HepG2 (cell line): ENCODE data around the gene CFL1. TPM values are rescaled to one million over a fixed set of nuclear protein-coding genes. Genes with fewer than 3 reads are reported as not detected.
A peak's percentile ranks its signal among the peaks of the same experiment; 100 is the strongest.

ENCODE experiments used
- FLYWCH1 ChIP-seq: sonication (generic); formaldehyde crosslinking; IDR thresholded peaks from 2 replicates; pipeline ENCODE4 v1.8.1; 2023; ENCODE audit warnings: mild to moderate bottlenecking, missing genetic modification reagents
- KIAA2018 ChIP-seq: sonication (generic); formaldehyde crosslinking; IDR thresholded peaks from 2 replicates; pipeline ENCODE4 v1.5.0; 2020; ENCODE audit warnings: mild to moderate bottlenecking, missing genetic modification reagents, borderline replicate concordance
- MATR3 ChIP-seq: sonication (generic); formaldehyde crosslinking; IDR thresholded peaks from 2 replicates; pipeline ENCODE4 v1.4.0; 2020; ENCODE audit warnings: missing genetic modification reagents
- MYNN ChIP-seq: sonication (generic); formaldehyde crosslinking; IDR thresholded peaks from 2 replicates; pipeline ENCODE4 v1.4.0; 2020; ENCODE audit warnings: mild to moderate bottlenecking, low read depth, missing genetic modification reagents
- POLR2AphosphoS5 ChIP-seq: IDR thresholded peaks from 2 replicates; pipeline ENCODE4 v1.6.1; 2012; ENCODE audit warnings: low read depth, low read length
- PRDM15 ChIP-seq: sonication (generic); formaldehyde crosslinking; IDR thresholded peaks from 2 replicates; pipeline ENCODE4 v1.4.0; 2020; ENCODE audit warnings: missing genetic modification reagents
- RAD21 ChIP-seq: fragments of 450-650 bp; formaldehyde crosslinking; IDR thresholded peaks from 2 replicates; pipeline ENCODE4 v1.5.0; 2020; ENCODE audit warnings: mild to moderate bottlenecking
- TERF1 ChIP-seq: sonication (generic); formaldehyde crosslinking; IDR thresholded peaks from 2 replicates; pipeline ENCODE4 v1.8.0; 2022; ENCODE audit warnings: mild to moderate bottlenecking, missing genetic modification reagents, moderate library complexity
- ZBTB34 ChIP-seq: sonication (generic); formaldehyde crosslinking; IDR thresholded peaks from 2 replicates; pipeline ENCODE4 v1.8.0; 2022; ENCODE audit warnings: mild to moderate bottlenecking, missing genetic modification reagents
- ZNF235 ChIP-seq: sonication (generic); formaldehyde crosslinking; IDR thresholded peaks from 2 replicates; pipeline ENCODE4 v1.8.1; 2023; ENCODE audit warnings: mild to moderate bottlenecking, missing genetic modification reagents, borderline replicate concordance
- ZNF670 ChIP-seq: sonication (generic); formaldehyde crosslinking; IDR thresholded peaks from 2 replicates; pipeline ENCODE4 v1.8.0; 2022; ENCODE audit warnings: mild to moderate bottlenecking, missing genetic modification reagents, borderline replicate concordance
- ZNF691 ChIP-seq: sonication (generic); formaldehyde crosslinking; IDR thresholded peaks from 2 replicates; pipeline ENCODE4 v1.4.0; 2020; ENCODE audit warnings: missing genetic modification reagents, low read depth, mild to moderate bottlenecking, borderline replicate concordance
- ZNF878 ChIP-seq: sonication (generic); formaldehyde crosslinking; IDR thresholded peaks from 2 replicates; pipeline ENCODE4 v1.8.1; 2023; ENCODE audit warnings: mild to moderate bottlenecking, missing genetic modification reagents, moderate library complexity
- polyA plus RNA-seq, 8 experiments: library from polyadenylated mRNA; depleted of rRNA in 3 of 8; stranded (reverse) in 7 of 8; unstranded in 1 of 8; fragments of >200 nt; fragmentation: Illumina TruSeq in 4 of 8; extraction: Trizol in 4 of 8; gene quantifications; 2 replicates each; pipeline versions ENCODE4 v1.2.1 to v1.2.3, GENCODE V29; 2011 to 2016; ENCODE audit warnings: low read depth in 4 of 8, missing spikeins in 1 of 8, mixed read lengths in 1 of 8; ENCODE audit not compliant: insufficient read depth in 1 of 8
- total RNA-seq, 5 experiments: library from RNA; depleted of rRNA; stranded (reverse); fragments of >200 nt; fragmentation: Illumina TruSeq; extraction: Trizol; gene quantifications; 2 replicates each; pipeline ENCODE4 v1.2.3, GENCODE V29; 2016; ENCODE audit warnings: low read depth in 1 of 5

Gene CFL1
- total and polyA plus RNA-seq, 2 of the 13 experiments (the other 11 are each of a cell fraction or from before 2014, with no cell fraction given): 379 to 383 TPM

- TF ChIP-seq ZBTB34 (CRISPR knock-in tag) (no peak), ZNF878 (0 out of 2 replicates have a peak, but pooled peaks have one; percentile 3), ZNF691 (CRISPR knock-in tag) (0 out of 2 replicates have a peak, but pooled peaks have one; percentile 9), FLYWCH1 (CRISPR knock-in tag) (peak; percentile 64; the same call in 1 of the 2 replicates), ZNF670 (CRISPR knock-in tag) (no peak), POLR2AphosphoS5 (no peak), TERF1 (CRISPR knock-in tag) (no peak), MYNN (CRISPR knock-in tag) (no peak), MATR3 (CRISPR knock-in tag) (no peak), ZNF235 (CRISPR knock-in tag) (no peak), PRDM15 (no peak), RAD21 (CRISPR knock-in tag) (no peak), KIAA2018 (CRISPR knock-in tag) (no peak)
Measured at GRCh38 chr11:65859812-65860277, 1.9 kb upstream of the CFL1 start (continued).
